Right lung (tissue), 5 donors: ENCODE measurements around the gene ITGB3. TPM values are rescaled to one million over a fixed set of nuclear protein-coding genes. Genes with fewer than 3 reads are reported as not detected.
"Not testable (repeated sequence)": the region's sequence is repeated elsewhere in the genome, so short reads cannot be mapped to it uniquely, and the experiment has no call there.

Source experiments
- DNase-seq, 2 donors: peaks; one replicate each; pipeline ENCODE4 v3.0.0-alpha.2; 2013
- polyA plus RNA-seq, 5 donors: library from polyadenylated mRNA; unstranded; fragments of 120-200 nt; gene quantifications; one replicate each; pipeline versions ENCODE4 v1.2.1 to v1.2.3, GENCODE V29; 2013; ENCODE audit warnings: inconsistent platforms in 1 of 5, low replicate concordance in 1 of 5; ENCODE audit not compliant: insufficient read length in 5 of 5, insufficient read depth in 1 of 5

The ITGB3 gene
- polyA plus RNA-seq, 5 donors = 7.6 to 11.9 (median 10.2) TPM

GRCh38 chr17:47243737-47244598 lies 9.7 kb upstream of the ITGB3 start:
- no peak for DNase-seq

- no peak for DNase-seq
Measured at GRCh38 chr17:47244697-47245096, 8.9 kb upstream of the ITGB3 start.

- no peak for DNase-seq
Measured at GRCh38 chr17:47246120-47246519, 7.5 kb upstream of the ITGB3 start.

- DNase-seq = no peak
Measured at GRCh38 chr17:47250855-47251254, 2.8 kb upstream of the ITGB3 start.

- no peak for DNase-seq
Measured at GRCh38 chr17:47251421-47251940, 2.1 kb upstream of the ITGB3 start.

- DNase-seq = no peak
Measured at GRCh38 chr17:47252209-47252608, 1.4 kb upstream of the ITGB3 start.

- no peak for DNase-seq
Measured at GRCh38 chr17:47252766-47253512, 688 bp upstream of the ITGB3 start.

GRCh38 chr17:47254403-47254943 lies 846 bp downstream of the ITGB3 start:
- no peak for DNase-seq

GRCh38 chr17:47257651-47258339 lies 4.2 kb downstream of the ITGB3 start:
- no peak for DNase-seq

GRCh38 chr17:47262586-47262985 lies 9.0 kb downstream of the ITGB3 start:
- no peak for DNase-seq

- DNase-seq = no peak
Measured at GRCh38 chr17:47264166-47264565, 10.5 kb downstream of the ITGB3 start.

GRCh38 chr17:47265983-47266541 lies 12.4 kb downstream of the ITGB3 start:
- DNase-seq = no peak

- no peak for DNase-seq
Measured at GRCh38 chr17:47266782-47267181, 13.2 kb downstream of the ITGB3 start.

GRCh38 chr17:47267354-47267828 lies 13.8 kb downstream of the ITGB3 start:
- no peak for DNase-seq

- DNase-seq = not testable (repeated sequence)
Measured at GRCh38 chr17:47268964-47269363, 15.3 kb downstream of the ITGB3 start.

- not testable (repeated sequence) for DNase-seq
Measured at GRCh38 chr17:47269561-47270280, 16.1 kb downstream of the ITGB3 start.

- DNase-seq = no peak
Measured at GRCh38 chr17:47270946-47271705, 17.5 kb downstream of the ITGB3 start.

GRCh38 chr17:47272491-47272890 lies 18.9 kb downstream of the ITGB3 start:
- DNase-seq = no peak

GRCh38 chr17:47273245-47273644 lies 19.6 kb downstream of the ITGB3 start:
- DNase-seq = no peak
